NCI-H345 treated with DMSO at 0.1 percent for 48 hours (cell line): ENCODE measurements around the gene OSBPL8.
"Not testable (repeated sequence)": the region's sequence is repeated elsewhere in the genome, so short reads cannot be mapped to it uniquely, and the experiment has no call there.

Experiments used
- DNase-seq: peaks from one replicate; lab custom pipeline; 2025; ENCODE audit not compliant: unreplicated experiment; lab: John Stamatoyannopoulos, UW

The OSBPL8 gene

DNA sequence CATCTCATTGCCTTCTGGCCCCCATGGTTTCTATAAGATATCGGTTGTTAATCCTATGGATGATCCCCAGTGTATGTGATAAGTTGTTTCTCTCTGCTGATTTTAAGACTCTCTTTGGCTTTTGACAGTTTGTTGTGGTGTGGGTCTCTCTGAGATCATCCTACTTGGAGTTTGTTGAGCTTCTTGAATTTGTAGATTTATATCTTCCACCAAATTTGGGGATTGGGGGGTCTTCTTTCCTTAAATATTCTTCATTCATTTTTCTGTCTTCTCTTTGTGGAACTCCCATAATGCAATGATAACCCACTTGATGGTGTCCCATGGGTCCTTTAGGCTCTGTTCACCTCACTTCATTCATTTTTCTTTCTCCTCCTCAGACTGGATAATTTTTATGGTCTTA lies 191.3 kb downstream of the OSBPL8 start:
- DNase-seq, result no peak

DNA sequence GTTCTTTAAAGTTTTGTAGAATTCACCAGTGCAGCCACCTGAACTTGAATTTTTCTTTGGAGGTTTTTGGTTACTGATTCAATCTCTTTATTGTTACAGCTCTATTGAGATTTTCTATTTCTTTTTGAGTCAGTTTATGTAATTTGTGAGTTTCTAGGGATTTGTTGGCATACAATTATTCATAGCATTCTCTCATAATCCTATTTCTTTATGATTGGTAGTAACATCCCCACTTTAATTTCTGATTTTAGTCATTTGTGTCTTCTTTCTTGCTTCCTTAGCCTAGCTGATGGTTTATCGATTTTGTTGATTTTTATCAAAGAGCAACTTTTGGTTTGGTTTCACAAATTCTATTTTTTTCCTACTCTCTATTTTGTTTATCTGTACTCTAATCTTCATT lies 193.4 kb downstream of the OSBPL8 start:
- DNase-seq, result no peak

DNA sequence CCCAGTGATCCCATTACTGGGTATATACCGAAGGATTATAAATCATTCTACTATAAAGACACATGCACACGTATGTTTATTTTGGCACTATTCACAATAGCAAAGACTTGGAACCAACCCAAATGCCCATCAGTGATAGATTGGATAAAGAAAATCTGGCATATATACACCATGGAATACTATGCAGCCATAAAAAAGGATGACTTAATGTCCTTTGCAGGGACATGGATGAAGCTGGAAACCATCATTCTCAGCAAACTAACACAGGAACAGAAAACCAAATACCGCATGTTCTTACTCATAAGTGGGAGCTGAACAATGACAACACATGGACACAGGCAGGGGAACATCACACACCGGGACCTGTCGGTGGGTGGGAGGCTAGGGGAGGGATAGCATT lies 195.4 kb downstream of the OSBPL8 start:
- DNase-seq, result not testable (repeated sequence)

DNA sequence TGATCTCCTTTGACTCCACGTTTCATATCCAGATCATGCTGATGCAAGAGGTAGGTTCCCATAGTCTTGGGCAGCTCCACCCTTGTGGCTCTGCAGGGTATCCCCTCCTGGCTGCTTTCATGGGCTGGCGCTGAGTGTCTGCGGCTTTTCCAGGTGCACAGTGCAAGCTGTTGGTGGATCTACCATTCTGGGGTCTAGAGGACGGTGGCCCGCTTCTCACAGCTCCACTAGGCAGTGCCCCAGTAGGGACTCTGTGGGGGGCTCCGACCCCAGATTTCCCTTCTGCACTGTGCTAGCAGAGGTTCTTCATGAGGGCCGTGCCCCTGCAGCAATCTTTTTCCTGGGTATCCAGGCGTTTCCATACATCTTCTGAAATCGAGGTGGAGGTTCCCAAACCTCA lies 199.3 kb downstream of the OSBPL8 start:
- no peak for DNase-seq

DNA sequence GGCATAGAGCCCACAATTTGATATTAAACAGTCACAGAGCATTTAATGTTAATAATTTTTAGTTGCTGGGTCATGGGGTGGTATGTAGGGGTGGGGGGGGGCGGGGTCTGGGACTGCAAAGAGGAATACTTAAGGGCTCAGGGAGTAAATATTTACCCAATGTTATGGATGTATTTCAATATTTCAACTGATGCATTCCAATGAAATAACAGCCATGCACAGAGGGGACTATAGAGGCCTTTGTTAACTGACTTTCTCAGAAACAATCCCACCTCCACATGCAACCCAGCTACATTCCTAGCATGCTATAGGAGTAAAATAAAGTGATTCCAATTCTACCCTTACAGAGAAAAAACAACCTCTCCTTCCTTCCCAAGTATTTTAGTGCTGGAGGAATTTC lies 203.5 kb downstream of the OSBPL8 start:
- DNase-seq, result no peak

DNA sequence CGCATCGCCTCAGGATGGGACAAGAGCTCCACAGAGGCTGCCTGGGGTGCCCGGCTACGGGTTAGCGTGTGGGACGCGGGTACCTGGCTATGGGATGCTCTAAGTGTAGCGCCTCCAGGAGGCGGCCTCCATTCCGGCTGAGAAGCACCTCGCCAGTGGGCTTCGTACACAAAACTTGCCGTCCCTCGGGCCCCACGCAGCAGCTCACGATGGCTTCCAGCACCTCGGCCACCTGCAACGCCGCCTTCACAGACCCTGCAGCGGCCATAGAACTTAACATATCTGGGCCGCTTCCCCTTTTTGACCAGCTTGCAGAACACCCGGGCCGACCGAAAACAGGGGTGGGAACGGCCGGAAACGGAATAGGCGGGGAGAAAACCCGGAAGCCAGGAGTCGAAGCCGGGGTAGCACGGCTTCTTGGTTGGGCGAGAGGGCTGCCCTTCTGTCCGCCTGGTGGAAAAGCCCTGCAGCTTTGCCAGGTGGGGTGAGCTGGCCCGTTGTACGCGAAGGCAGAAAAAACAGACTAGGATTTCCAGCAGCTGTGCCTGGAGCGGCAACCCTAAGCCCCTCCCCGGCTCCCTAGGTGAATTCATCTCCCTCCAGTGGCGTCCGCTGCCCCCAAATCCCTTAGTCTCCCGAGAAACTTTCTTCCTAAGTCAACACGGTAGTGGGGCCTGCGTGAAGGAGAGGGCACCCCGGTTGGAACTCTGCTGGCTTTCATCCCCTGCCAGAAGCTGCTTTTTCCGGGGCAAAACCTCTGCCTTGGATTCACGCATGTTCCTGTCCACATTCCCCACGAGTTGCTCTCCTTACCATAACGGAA lies 211.3 kb downstream of the OSBPL8 start, which contains the start of gene BBS10:
BBS10 (minus strand) TSS at position 337 of the 823 bp plus-strand sequence; CDS start at position 280, 57 bp downstream.
- peak; percentile 89 for DNase-seq

DNA sequence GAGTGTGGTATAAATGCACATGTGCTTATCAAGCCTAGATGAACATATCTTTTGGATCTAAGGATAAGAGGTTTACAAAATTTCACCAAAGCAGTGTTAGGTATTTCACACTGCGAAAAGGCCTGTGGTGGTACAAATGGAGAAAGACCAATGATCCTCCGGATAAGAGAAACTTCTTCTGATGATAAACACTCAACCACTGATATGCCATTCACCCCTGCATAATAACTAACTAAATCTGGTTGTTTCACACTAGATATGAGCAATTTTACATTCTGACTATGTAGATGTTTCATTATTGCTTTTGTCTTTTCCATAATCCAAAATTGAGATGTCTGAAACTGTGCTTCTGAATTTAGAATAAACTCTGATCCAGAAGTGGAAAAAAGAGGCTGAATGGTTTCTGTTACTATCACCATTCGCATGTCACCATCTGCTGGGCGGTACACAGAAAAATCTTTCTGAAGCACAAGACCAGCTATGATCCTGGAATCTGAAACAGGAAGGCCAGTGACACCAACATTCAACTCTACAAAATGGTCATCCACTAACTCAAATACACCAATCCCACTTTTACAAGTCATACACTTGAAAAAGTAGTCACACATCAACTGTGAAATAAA lies 212.7 kb downstream of the OSBPL8 start:
- DNase-seq, result no peak

DNA sequence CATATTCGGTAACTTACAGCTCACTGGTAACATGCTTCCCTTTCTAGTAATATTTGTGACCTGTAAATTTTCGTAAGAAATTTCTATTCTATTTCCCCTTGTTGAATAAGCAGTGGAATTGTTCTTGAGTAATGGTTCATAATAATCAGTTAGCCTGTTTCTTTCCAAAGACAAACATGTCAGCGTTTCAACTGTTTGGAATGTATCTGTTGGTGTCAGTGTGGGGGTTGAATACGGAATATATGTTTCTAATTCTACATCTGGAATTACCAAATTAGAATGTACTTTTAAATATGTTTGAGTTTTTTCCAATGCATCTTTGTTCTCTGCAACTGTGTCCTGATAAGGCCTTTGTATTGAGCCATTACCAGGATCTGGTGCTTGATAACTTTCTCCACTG lies 213.3 kb downstream of the OSBPL8 start:
- no peak for DNase-seq

DNA sequence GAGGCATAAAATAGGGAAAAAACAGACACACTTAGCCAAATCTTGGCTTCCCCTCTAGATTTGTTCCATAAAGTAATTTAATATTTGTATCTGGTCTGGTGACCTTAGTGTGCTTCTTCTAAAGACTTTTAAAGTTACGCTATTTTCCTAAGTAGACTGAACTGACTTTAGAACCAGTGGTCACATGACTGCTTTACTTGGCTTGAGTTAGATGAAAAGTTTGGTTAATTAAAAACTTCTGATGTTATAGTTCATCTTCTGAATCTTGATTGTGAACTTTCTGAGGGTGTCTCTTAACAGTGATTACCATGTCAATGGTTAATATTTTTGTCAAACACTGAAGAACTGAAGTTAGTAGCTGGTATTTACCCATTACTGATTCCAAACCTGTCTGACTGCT lies 214.0 kb downstream of the OSBPL8 start:
- DNase-seq, result no peak

DNA sequence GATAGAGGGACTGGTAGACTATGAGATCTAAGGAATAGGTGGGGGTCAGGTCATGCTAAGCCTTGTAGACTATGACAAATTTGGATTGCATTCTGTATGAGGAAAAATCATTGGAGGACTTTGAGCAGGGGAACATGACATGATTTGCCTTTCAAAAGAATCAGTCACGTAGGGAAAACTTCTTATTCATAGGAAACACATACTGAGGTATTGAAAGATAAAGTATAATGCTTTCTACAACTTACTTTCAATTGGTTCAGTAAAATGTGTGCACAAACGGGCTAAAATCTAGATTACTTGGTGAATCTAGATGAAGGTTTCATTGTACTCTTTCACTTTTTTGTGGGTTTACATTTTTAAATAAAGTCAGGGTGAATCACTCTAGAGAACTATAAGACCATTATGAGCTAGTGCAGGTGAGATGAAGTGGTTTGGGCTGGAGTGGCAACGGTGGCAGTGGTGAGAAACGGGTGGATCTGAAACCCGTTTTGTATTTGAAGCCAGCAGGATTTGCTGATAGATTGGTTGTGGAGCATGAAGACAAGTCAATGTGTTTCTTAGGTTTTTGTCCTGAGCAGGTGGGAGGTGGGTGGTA lies 218.0 kb downstream of the OSBPL8 start:
- no peak for DNase-seq

DNA sequence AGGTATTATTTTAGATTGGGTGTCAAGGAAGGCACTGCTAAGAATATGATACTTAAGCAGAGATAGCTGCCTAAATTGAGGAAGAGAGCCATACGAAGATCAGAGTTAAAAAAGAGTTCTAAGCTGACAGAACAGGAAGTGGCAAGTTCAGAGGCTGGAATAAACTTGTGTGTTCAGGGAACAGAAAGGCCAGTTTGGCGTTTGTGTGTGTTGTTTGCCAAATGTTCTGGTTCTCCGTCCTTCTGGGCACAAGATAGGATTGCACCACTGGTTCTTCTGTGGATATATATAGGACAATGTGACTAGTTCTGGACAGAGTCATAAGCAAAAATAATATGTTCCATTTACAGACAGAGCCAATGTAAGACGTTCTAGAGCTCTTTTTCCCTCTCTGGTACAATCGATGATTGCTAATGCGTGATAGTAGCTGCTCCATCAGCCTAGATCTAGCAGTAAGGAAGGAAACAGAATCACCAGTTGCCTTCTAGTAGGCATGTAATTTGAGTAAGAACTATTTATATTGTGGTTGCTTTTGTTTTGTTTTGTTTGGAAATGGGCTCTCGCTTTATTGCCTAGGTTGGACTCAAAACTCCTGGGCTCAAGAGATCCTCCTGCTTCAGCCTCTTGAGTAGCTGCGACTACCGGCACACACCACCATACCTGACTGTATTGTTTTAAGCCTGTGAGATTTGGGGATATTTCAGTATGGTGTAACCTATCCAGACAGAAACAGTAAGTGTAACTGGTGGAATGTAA lies 218.7 kb downstream of the OSBPL8 start:
- DNase-seq, result no peak

DNA sequence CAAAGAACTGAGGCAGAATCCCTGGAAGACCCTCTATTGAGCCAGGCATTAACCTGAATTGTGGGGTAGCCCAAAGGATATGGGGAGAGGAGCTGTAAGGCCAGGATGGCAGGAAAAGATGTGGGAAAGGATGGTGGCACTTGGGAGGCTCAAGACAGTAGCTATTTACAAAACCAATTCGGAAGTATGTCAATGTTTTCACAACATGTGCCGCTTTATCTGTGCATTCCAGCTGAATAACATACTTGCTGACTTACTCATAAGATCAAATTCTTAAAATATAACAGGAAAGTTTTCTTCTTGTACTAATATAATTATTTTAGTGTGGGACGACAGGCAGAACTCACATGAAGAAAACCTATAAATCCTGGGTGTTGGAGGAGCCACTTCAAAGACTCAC lies 222.0 kb downstream of the OSBPL8 start:
- DNase-seq, result no peak

DNA sequence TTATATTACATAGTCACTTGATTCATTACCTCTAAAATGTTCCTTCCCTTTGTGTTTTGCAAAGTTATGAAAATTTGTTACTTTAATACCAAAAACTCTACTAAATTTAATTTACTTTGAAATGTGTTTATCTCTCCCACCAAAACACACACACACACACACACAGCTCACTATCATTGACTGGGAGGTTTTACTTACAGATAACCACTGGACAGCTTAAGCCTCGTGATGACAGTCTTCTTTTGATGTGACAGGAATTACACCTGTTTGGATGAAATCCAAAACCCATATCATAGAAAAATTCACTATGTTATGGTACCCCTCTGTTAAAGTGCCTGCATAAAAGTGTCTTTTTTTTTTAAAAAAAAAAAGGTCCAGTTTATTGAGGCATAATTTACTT lies 227.0 kb downstream of the OSBPL8 start:
- DNase-seq, result no peak

DNA sequence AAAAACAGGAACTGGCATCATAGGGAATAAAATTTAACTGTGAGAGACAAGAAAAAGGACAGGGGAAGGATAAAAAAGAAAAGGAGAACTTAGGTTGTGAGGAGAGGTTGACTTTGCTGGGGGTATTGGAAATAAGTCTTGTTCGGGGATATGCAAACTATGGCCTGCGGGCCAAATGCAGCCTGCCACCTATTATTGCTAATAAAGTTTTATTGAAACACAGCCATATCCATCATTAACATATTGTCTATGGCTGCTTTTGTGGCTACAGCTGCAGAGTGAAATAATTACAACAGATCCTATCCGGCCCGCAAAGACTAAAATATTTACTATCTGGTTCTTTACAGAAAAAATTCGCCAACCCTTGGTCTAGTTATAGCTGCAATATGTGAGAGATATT lies 230.0 kb downstream of the OSBPL8 start:
- DNase-seq, result no peak

DNA sequence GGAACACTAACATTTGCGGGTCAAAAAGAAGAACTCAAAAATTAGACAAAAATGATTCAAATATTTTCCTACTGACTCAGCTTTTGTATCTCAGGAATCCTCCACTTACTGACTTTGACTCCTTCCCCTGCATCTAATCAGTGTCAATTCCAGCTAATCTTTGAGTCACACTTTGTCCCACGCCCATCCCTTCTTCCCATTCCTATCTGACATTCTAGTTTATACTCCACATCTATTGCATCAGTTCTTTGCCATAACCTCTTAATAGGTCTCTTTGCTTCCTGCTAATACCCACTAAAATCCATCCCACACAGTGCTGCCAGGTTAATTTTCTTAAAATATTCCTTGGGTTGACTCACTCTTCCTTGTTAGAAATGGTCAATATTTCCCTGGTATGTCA lies 230.4 kb downstream of the OSBPL8 start:
- DNase-seq, result no peak

DNA sequence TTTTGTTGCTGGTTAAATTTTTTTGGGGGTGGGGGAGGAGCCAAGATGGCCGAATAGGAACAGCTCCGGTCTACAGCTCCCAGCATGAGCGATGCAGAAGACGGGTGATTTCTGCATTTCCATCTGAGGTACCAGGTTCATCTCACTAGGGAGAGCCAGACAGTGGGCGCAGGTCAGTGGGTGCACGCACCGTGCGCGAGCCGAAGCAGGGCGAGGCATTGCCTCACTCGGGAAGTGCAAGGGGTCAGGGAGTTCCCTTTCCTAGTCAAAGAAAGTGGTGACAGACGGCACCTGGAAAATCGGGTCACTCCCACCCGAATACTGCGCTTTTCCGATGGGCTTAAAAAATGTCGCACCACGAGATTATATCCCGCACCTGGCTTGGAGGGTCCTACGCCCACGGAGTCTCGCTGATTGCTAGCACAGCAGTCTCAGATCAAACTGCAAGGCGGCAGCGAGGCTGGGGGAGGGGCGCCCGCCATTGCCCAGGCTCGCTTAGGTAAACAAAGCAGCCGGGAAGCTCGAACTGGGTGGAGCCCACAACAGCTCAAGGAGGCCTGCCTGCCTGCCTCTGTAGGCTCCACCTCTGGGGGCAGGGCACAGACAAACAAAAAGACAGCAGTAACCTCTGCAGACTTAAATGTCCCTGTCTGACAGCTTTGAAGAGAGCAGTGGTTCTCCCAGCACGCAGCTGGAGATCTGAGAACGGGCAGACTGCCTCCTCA lies 239.8 kb downstream of the OSBPL8 start:
- not testable (repeated sequence) for DNase-seq

DNA sequence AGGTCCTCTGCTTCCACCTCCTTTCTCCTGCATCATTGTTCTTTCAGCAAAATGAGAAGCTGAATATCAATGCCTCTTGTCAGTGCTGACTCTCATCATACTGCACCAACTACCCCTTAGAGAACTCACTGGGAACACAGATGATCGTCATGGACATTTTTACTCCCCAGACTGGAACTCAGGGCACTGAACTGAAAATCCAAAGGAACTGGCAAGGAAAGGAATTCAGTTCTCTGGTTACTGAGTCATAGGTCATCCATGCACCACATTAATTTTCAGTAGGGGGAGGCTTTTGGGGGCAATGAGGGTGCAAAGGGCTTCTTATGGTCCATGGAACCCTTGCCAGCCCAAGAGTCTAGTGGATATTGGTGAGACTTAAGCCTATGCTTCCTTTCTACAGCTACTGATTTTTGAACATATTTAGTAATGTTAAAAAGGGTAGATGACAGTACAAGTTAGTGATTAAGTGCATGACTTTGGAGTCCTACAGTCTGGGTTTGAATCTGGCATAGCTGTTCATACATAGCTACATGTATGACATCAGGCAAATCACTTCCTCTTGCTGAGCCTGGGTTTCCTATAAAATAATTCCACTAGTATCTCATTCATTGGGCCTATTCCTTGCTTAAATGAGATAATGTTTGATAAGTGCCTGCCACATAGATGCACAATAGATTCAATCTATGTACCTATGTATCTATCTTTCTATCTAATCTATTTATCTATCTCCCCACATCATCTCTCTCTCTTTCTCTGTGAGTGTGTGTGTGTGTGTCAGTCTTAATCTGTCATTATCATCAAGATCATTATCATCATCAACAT lies 240.6 kb downstream of the OSBPL8 start:
- no peak for DNase-seq

DNA sequence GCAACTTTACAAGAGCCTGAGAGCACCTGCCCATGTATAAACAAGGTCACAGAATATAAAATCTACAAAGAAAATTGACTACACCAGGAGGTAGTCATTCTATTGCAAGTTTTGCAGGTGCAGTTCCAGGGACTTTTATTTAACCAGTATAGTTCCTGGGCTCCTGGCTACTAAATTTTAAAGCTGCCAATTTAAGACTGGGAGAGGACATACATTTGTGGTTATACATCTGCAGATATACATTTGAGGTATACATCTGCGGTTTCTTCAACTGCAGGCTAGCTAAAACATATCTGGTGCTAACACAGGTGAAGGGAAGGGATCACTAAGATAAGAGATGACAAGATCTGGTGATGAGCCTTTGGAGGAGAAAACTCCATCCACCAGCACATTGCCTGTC lies 241.6 kb downstream of the OSBPL8 start:
- DNase-seq, result no peak

DNA sequence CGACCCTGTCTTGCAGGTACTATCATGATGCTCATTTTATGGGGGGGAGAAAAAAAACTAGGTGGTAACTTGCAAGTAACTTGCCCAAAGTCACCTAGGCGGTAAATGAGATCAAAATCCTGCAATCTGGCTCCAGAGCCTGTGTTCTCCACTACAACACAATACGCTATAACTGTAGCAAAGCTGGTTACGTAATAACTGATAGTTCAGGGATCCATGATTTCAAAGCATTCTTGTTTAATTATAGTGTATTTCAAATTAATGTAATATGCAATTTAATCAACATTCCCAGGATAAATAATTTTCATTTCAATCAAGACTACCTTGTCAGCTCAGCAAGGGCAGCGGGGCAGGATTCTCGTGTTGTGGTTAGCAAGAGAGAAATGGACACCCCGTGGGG lies 243.1 kb downstream of the OSBPL8 start:
- DNase-seq, result no peak

DNA sequence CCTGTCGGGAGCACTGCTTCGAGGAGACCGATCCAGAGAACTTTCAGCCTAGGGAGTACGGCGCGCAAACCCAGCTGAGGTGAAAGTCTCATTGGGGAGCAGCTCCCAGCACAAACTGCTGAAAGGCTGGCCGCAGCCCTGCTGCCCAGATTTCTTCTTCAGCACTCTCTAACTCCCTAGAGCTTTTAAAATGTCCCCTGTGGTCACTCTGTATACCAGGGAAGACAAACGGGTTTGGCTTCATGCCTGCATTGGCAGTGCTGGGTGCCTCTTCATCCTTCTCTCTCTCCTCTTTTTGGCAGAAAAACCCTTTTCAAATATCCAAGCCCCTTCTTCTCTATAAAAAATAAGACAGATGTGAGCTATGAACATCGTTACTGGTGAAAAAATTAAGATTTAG lies 246.3 kb downstream of the OSBPL8 start:
- no peak for DNase-seq
